ENCODE data around the gene RSPO3. TPM values are rescaled to one million over a fixed set of nuclear protein-coding genes. Genes with fewer than 3 reads are reported as not detected.

The RSPO3 gene
- total RNA-seq, 1 experiment from 2014 or later = not detected

GRCh38 chr6:127120787-127121636 is 2.5 kb downstream of the RSPO3 start:
- no peaks in the 10 kb centered on the region for H3K4me1 ChIP-seq (ENCODE audit: control insufficient read depth in 1 of 2, insufficient read depth in 2 of 2, low read length in 2 of 2)
- ATAC-seq = peak; percentile 95
- TF ChIP-seq ATF3 (IDR thresholded peaks at IDR 0.05) (no peak), EZH2phosphoT487 (IDR thresholded peaks at IDR 0.05; ENCODE audit: borderline replicate concordance) (no peak), RAD21 (IDR thresholded peaks at IDR 0.05; ENCODE audit: low read depth) (peak; percentile 93), EZH2 (IDR thresholded peaks at IDR 0.05) (no peak), FOSL1 (IDR thresholded peaks at IDR 0.05; ENCODE audit: low read depth) (no peak), CTCF (IDR thresholded peaks at IDR 0.05 in 2 of 3, conservative IDR thresholded peaks at IDR 0.05 in 1 of 3; ENCODE audit: borderline replicate concordance in 1 of 3, insufficient read depth in 1 of 3, low read depth in 2 of 3, low read length in 2 of 3) (peak; percentile 60 to 91 (median 70); a peak in 5 of 6 replicates), ELF1 (IDR thresholded peaks at IDR 0.05; ENCODE audit: borderline replicate concordance, low read depth) (no peak)
- no peaks in the 10 kb centered on the region for H3K79me2 ChIP-seq (ENCODE audit: insufficient read depth, low read length)
- RAD21 ChIA-PET (ENCODE audit: low non-redundant PET in 1 of 2, low total read pairs in 2 of 2, uncharacterized antibody in 2 of 2, unreplicated experiment in 2 of 2) = no interaction called here
- H3K9me2 ChIP-seq (ENCODE audit: insufficient read depth) = no peaks in the 10 kb centered on the region
- intact Hi-C loops (cut with micrococcal nuclease) = loop anchor here (2.0 to 10.0 kb wide), 6 partner anchors 319 to 1806 kb away; no protein-coding TSS in a partner anchor
- H4K20me1 ChIP-seq (ENCODE audit: insufficient read depth) = no peaks in the 10 kb centered on the region
- H3K9me3 ChIP-seq (ENCODE audit: control insufficient read depth in 1 of 2, insufficient read depth in 1 of 2, low read depth in 1 of 2, low read length in 2 of 2) = no peaks in the 10 kb centered on the region
- no peak overlapping the region for H3K4me2 ChIP-seq (ENCODE audit: low read length)
- no peaks in the 10 kb centered on the region for H3K36me3 ChIP-seq (ENCODE audit: control insufficient read depth in 1 of 2, insufficient read depth in 2 of 2, low read length in 2 of 2)
- no TSS peak for BruUV-seq (replicated peaks)
- POLR2A ChIA-PET = no interaction called here
- H3K27me3 ChIP-seq (ENCODE audit: insufficient read depth, low read length) = peaks cover 36% of the 10 kb centered on the region
- no peak overlapping the region for H2AFZ ChIP-seq (ENCODE audit: low read depth, low read length, poor library complexity, severe bottlenecking)
- no peak overlapping the region for H3K27ac ChIP-seq (ENCODE audit: low read depth, low read length)
- DNase-seq (ENCODE audit: low read depth, low spot score) = peak; percentile 63
- CTCF ChIA-PET = no interaction called here
- H3K4me3 ChIP-seq (replicated peaks in 1 of 2; ENCODE audit: low read depth in 1 of 2, low read length in 2 of 2) = no peak overlapping the region
- no peak overlapping the region for H3K9ac ChIP-seq (ENCODE audit: low read length)
